GM18508 (cell line): ENCODE results near the gene OCA2.

ENCODE experiments used
- ATAC-seq: cut with Tn5 transposase; IDR thresholded peaks from one replicate; pipeline ENCODE4 v1.9.1; 2021; ENCODE audit warnings: moderate number of reproducible peaks; ENCODE audit not compliant: insufficient read depth, unreplicated experiment

The OCA2 gene

DNA sequence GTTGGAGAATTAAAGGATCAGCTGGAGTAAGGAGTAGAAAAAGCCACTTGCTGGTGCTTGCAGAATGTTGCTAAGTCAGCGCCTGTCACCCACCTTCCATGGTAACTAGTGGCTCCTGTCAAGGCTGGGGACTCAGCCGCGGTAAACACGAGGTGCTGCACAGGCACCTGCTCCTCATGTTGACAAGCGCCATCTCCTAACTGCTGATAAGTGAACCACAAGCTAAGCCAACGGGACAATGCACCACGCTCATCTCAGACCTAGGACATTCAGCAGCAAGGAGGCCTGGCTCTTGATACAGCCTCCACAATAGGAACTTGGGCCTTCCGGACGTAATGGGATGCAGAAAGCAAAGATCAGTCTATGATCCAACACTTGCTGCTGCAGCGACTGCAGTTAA, 264.4 kb downstream of the OCA2 start:
- no peak for ATAC-seq

DNA sequence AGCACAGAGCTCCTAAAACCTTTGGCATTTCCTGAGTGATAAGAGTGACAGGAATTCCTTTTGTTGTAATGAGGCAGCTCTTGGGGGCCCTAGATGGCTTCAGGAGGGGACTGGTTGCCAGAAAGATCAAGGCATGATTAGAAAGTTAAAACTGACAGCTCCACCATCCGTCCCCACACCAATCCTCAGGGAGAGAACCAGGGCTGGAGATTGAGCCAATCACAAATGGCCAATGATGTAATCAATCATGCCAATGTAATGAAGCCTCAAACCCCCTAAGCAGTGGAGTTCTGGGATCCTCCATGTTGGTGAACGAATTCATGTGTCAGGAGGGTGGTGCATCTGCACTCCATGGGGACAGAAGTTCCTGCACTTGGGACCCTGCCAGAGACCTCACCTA, 265.1 kb downstream of the OCA2 start:
- no peak for ATAC-seq

DNA sequence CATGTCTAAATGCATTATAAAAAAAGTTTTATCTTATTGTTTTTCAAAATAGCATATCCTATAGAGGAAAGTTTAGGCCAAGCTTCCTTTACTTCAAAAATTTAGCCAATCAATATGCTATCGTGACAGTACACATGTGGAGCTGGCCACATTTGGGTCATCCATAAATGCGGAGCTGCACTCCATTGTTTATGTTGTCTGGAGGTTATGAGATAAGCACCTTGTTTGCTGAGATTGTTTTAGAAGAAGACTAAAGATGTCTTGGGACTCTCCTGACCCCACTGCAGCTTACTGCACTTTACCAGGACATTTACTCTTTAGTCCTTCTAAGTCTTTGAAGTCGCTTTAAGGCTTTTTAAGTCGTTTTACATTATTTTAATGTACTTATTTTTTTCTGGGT, 265.9 kb downstream of the OCA2 start:
- ATAC-seq = no peak

DNA sequence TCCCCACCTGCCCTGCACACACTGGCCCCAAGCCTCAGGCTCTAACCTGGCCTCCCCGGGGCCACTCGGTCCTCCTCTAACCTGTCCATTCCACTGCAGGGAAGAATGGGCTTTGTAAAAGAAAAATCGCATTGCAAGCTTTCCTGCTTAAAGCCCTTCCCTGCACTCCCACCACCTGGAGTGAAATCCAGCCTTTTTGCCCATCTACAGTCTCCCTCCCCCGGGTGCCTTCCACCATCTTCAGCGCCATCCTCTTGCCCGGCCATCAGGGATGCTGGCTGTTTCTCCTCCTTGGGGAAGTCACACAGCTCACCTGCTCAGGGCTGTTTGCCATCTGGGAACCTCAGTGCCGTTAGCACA, 266.9 kb downstream of the OCA2 start:
- ATAC-seq = no peak

GRCh38 chr15:27831384-27832236, 267.5 kb downstream of the OCA2 start:
- no peak for ATAC-seq

DNA sequence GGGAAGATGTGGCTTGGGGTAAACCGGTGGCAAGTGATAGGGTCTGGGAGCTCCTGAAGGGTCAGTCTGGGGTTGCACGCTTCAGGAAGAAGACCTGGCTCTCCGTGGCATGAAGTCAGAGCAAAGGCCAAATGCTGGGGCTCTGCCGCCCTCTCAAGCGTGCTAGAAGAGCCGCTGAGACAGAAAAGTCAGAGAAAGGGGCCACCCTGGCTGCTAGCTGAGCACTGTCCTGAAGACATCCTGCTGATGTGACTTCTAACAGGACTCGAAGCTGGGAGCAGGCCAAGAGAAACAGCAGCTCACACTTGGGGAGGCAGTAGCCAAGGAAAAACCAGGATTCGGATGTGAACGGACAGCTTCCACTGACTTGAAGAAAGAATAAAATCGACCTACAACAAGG, 270.4 kb downstream of the OCA2 start:
- ATAC-seq = no peak

- no peak for ATAC-seq
Observed at GRCh38 chr15:27826902-27827714, 272.0 kb downstream of the OCA2 start.

DNA sequence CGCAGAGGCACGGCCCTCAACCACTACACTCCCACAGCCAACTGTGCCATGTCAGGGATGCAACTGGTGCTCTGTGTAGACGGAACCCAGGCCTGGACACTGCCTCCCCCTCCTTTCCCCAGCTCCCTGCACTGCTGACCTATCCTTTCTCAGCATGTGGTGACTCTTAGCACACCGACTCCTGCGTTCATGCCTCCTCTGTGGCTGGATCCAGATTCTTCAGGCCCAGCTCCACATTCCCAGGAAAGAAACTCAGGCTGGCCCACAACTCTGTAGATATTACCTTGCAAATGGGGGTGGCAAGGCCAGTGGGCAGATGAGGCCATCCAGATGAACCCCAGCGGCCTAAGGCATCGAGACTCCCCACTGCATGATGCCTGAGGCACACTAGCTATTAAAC, 272.7 kb downstream of the OCA2 start:
- no peak for ATAC-seq

DNA sequence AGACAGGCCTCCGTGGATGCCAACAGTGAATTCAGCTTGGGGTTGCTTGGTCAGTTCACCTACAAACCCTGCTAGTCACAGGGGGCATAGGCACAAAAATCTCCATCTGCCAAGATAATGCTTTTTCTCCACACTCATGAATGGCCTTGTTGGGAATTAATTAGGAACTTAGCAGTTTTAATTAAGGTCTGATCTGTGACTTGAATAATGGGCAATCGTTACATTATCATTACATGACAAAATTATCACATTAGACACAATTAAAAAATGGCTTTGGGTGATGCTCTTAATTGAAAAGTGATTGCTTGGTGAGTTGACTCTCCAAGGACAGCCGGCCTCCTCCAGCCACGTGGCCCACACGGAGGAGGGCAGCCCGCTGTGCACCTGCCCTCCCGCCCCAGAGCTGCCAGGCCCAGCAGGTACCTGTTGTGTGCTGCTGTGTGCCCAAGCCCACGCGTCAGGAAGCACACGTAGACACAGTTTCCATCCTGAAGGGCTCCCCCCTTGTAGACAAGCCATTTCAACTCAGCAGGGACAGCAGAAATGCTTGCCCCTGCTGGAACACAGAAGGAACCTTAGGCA, 274.2 kb downstream of the OCA2 start:
- ATAC-seq = no peak

- no peak for ATAC-seq
Observed at GRCh38 chr15:27821273-27821672, 277.8 kb downstream of the OCA2 start.

DNA sequence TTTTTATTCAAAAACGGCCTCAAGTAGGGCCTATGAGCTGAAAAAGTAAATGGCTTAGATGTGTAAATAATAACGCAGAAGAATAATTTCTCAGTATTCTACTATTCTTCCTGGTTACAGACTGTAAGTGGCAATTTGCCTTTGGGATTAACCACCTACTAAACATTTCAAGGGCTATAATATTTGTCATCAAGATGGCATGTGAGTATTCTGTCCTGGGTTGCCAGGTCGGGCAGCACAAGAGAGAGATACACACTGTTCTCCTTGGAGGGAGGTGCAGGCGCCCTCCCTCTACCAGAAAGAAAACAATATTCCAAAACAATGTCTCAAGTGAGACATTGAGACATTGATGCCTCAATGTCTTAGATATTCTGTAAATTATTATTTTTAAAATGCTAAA, 278.4 kb downstream of the OCA2 start:
- ATAC-seq = no peak

DNA sequence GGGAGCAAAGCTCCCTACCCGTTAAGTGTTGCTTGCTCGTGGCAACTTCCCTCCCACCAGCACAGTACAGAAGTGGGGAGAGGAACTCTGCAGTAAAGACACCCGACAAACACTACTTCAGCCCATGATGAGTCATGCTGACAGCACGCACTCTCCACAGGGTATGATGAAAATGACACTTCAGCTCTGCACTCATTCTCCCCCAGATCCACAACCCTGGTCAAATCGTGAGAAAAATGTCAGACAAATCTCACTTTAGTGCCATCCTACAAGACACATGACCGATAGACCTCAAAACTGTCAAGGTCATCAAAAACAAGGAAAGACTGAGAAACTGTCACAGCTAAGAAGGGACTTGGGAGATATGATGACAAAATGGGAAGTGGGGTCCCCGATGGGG, 278.9 kb downstream of the OCA2 start:
- no peak for ATAC-seq

DNA sequence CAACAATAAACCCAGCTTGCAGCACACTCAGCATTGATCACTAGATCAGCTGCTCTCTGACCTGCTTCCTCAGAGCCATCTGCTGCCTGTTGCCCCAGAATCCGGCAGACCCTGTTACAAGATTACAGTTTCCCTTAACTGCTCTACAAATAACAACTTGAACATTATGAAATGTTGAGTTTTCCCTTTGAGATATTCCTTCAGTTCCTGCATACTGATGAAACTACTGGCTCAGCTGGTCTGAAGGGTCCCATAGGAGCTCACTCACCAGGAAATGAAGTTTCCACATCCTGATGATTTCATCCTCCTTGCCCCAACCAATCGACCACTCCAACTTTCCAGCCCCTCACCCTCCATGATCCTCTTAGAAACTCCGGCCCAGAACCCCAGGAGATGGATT, 281.9 kb downstream of the OCA2 start:
- ATAC-seq = no peak

- ATAC-seq = no peak
Observed at GRCh38 chr15:27816790-27817189, 282.3 kb downstream of the OCA2 start.

DNA sequence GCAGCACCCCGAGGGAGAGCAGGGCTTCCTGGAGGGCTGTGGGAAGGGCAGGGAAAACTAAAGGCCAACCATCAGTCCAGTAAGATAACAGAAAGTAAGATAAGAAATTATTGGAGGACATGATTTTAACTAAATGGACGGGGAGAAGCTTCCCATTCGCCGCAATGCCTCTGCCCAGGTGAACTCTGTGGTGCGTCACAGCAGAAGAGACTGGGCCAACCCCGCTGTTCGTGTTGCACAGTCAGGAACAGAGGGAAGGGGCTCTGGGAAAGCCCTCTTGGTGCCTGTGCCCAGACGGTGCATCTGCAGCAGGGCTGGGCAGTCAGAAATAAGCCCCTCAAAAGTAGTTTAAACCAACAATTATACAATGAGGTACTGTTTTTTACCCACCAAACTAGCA, 284.1 kb downstream of the OCA2 start:
- ATAC-seq = no peak

GRCh38 chr15:27813139-27813538, 286.0 kb downstream of the OCA2 start:
- ATAC-seq = no peak

DNA sequence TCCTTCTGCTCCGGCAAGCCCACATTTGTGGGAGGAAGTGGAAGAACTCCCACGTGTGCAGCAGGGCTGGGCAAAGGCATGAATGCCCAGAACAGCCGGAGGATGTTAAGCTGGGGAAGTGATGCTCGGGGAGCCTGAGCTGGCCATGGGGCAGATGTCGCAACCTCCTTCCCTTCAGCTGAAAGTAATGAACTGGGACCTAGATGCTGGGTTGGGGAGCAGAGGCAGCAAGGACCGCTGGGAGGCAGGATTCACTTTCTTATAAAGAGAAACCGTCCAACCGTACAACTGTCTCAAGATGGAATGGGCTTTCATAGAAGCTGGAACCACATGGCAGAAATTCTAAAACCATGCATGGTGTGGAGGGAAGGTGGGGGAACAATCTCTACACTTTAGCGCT, 290.9 kb downstream of the OCA2 start:
- no peak for ATAC-seq

DNA sequence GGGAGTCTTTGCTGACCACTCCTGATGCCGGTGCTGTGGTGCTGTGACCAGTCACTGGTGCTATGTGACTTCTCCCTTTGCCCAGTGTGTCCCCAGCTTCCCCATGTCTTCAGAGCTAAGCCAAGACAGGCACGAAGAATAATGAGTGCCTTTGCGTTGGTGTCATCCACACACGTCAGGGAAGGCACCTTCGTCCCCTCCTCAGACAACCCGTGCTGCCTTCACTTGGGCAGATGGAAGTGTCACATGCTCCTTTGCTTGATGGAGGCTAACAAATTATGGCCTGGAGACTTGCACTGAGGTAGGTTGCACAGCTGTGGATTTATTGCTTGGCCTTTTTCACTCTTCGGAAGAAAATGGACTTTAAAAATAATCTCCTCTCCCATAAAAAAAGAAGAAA, 291.8 kb downstream of the OCA2 start:
- ATAC-seq = no peak

- ATAC-seq = no peak
Observed at GRCh38 chr15:27806396-27806795, 292.7 kb downstream of the OCA2 start.

DNA sequence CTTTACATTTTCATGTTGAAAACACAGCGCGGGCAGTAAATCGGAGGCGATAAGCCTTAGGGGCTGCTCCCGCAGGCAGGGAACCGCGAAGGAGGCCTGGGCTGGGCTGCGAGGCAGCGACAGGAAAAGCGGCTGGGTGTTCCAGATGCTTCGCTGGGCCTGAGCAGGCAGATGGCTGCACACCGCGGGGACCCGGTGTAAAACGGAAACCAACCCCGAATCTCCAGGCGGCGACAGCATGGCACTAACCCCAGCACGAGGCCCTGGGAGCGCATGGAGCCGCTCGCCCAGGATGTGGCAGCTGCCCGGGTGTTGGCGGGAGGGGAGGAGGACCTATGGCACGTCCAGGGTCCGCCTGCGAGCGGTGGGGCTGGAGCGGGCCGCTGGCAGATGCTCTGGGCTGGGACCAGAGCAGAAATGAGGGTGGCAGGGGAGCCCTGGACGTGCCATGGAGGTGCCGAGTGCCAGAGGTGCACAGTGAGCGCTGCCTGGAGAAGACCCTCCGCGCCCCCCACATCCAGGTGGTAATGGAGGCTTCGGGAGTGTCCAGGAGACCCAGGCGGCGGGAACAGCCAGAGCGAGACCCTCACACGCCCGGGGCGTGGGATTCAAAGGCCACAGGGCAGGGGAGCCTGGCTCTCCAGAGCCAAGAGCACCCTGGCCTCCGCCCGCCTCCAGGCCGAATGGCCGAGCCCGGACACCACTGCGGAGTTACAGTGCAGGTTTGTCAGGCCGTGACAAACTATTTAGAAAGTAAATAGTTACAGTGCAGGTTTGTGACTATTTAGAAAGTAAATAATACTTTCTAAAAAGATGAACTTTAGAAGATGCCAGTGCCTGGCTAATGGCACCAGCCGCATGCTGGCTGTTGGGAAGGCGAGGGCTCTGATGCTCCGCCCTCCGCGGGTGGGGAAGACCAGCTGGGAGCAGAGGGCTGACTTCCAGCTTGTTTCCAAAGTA, 293.6 kb downstream of the OCA2 start:
- ATAC-seq = no peak
